ENCODE results near the gene ZNF804A.

ZNF804A gene

DNA sequence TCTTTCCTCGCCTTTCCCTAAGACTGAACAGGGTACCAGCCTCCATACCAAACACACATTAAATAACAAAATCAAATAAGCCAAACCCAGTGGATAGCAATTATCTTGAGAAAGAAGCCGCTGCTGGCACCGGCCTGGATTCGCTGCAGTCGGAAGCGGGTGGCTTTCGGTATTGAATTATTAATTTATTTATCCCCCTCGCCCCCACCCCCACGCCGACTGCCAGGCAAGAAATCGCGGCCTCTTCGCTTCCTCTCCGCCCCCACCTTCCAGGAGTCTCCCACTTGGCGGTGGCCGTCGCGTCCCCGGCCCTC, 370 bp upstream of the ZNF804A start:
- CTCF ChIA-PET, result no interaction called here
- no peak for DNase-seq (ENCODE audit: extremely low spot score)
- TF ChIP-seq NFRKB (IDR thresholded peaks at IDR 0.05) (no peak), ZNF384 (IDR thresholded peaks at IDR 0.05) (no peak)
- POLR2A ChIA-PET, result no interaction called here

DNA sequence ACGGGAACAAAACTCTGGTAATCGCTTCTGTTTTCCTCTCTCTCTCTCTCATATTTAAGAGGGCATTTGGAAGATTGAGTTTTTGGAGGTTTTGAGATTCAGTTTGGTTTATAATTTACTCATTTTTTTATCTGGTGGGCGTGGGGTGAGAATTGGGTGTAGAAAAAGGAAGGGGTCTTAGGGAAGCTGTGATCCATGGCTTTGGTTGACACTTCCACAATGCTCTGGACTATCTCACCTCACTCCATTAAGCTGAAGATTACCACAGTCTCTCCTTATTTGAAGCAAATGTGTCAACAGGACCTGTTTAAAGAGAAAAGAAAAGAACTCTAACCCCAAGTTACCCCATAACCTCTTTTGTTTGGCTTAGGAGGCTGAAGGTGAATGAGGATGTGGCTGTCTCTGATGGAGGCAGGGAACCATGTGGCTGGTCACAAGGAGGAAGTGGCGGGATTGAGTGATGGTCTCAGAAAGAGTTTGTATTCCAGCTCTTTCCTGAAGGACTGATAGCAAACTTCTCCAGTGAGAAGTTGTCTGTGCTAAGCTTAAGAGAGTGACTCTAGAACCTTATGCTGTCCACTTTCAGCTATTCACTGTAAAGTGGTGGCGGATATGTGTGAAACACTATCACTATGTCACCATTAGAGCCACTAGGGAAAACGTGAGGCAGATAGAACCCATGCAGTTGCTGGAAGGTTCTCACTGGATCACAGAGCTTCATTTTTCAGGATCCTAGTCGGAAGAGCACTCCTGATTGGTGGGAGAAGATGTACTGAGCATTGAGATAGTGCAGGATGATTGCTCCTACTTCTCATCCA, 934 bp downstream of the ZNF804A start:
- CTCF ChIA-PET, result no interaction called here
- peak; percentile 12 for DNase-seq (ENCODE audit: extremely low spot score)
- POLR2A ChIA-PET, result no interaction called here
- TF ChIP-seq BHLHE40 (IDR thresholded peaks at IDR 0.05; ENCODE audit: borderline replicate concordance) (no peak), L3MBTL2 (conservative IDR thresholded peaks at IDR 0.05) (peak; percentile 84)

DNA sequence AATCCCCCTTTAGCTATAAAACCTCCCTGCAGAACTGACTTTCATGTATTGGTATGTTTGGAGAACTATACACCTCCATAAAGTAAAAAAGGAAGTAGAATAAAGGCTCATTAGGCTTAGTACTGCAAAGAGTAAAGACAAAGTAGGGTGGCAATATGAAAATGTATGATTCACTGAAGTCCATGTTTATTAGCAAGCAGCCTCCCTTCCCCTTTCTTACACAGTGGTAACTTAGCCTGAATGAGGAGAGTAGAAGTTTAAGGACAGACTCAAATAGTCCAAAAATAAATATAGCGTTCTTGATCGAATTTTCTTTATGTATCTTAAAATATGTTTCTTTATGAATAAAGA, 1.5 kb downstream of the ZNF804A start:
- DNase-seq (ENCODE audit: extremely low spot score), result no peak
- CTCF ChIA-PET, result no interaction called here
- POLR2A ChIA-PET, result no interaction called here
- TF ChIP-seq NFRKB (IDR thresholded peaks at IDR 0.05) (no peak), L3MBTL2 (conservative IDR thresholded peaks at IDR 0.05) (no peak), SP1 (IDR thresholded peaks at IDR 0.05) (no peak), ELF4 (IDR thresholded peaks at IDR 0.05) (no peak), HDGF (IDR thresholded peaks at IDR 0.05; ENCODE audit: borderline replicate concordance) (no peak), SUZ12 (IDR thresholded peaks at IDR 0.05) (no peak), ARNT (IDR thresholded peaks at IDR 0.05) (no peak), FOXM1 (IDR thresholded peaks at IDR 0.05; ENCODE audit: borderline replicate concordance) (no peak), FOXA1 (IDR thresholded peaks at IDR 0.05) (no peak), CTBP1 (IDR thresholded peaks at IDR 0.05; ENCODE audit: borderline replicate concordance) (no peak), TARDBP (IDR thresholded peaks at IDR 0.05) (no peak), ZNF384 (IDR thresholded peaks at IDR 0.05) (no peak)
- TF ChIP-seq, protein P1, sequence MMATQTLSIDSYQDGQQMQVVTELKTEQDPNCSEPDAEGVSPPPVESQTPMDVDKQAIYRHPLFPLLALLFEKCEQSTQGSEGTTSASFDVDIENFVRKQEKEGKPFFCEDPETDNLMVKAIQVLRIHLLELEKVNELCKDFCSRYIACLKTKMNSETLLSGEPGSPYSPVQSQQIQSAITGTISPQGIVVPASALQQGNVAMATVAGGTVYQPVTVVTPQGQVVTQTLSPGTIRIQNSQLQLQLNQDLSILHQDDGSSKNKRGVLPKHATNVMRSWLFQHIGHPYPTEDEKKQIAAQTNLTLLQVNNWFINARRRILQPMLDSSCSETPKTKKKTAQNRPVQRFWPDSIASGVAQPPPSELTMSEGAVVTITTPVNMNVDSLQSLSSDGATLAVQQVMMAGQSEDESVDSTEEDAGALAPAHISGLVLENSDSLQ (IDR thresholded peaks at IDR 0.05), result no peak

DNA sequence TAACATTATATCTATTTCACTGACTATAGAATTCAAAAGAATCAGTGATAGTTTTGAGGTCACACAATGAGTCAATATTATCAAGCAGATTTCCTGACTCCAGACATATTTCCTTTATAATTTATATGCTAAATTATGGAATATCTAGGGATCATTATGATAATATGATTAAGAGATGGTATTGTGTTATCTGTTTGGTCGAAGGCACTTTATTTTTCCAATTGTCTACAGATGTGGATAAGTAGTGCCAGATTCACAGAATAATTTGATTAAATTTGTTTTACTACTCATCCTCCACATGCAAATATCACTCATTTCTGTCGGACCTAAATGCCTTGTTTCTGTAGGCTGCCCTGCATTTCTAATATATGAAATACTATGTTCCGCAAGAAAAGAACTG, 4.4 kb downstream of the ZNF804A start:
- TF ChIP-seq BHLHE40 (IDR thresholded peaks at IDR 0.05; ENCODE audit: borderline replicate concordance) (no peak), NFRKB (IDR thresholded peaks at IDR 0.05) (no peak), FOXM1 (IDR thresholded peaks at IDR 0.05; ENCODE audit: borderline replicate concordance) (no peak), L3MBTL2 (conservative IDR thresholded peaks at IDR 0.05) (no peak), ARNT (IDR thresholded peaks at IDR 0.05) (no peak), ZNF384 (IDR thresholded peaks at IDR 0.05) (no peak), LEF1 (IDR thresholded peaks at IDR 0.05; ENCODE audit: borderline replicate concordance) (no peak), SP1 (IDR thresholded peaks at IDR 0.05) (no peak), FOXK2 (IDR thresholded peaks at IDR 0.05) (no peak), SUZ12 (IDR thresholded peaks at IDR 0.05) (no peak), ELF4 (IDR thresholded peaks at IDR 0.05) (no peak), CTBP1 (IDR thresholded peaks at IDR 0.05; ENCODE audit: borderline replicate concordance) (no peak), TARDBP (IDR thresholded peaks at IDR 0.05) (no peak)
- TF ChIP-seq, protein P1 (IDR thresholded peaks at IDR 0.05), result no peak
- ChIA-PET POLR2A (no interaction called here), CTCF (no interaction called here)
- no peak for DNase-seq (ENCODE audit: extremely low spot score)

DNA sequence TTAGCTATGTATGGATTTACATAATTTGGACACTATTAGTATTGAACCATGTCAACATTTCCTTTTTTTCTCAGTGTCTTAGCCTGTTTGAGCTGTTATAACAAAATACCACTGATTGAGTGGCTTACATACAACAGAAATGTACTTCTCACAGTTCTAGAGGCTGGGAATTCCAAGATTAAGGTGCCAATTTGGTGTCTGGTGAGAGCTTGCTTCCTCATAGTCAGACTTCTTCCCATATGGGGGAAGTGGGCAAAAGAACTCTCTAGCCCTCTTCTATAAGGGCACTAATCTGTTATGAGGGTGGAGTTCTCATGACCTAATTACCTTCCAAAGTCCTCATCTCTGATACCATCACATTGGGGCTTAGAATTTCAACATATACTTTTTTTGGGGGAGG, 12.6 kb downstream of the ZNF804A start:
- TF ChIP-seq NFRKB (IDR thresholded peaks at IDR 0.05) (no peak), LEF1 (IDR thresholded peaks at IDR 0.05; ENCODE audit: borderline replicate concordance) (no peak), ARNT (IDR thresholded peaks at IDR 0.05) (no peak)
- POLR2A ChIA-PET, result no interaction called here
- CTCF ChIA-PET, result interaction anchor here (1.1 kb wide), 1 partner anchor 8 kb away, joined by 3 read pairs; no protein-coding TSS in a partner anchor
- no peak for DNase-seq (ENCODE audit: extremely low spot score)

DNA sequence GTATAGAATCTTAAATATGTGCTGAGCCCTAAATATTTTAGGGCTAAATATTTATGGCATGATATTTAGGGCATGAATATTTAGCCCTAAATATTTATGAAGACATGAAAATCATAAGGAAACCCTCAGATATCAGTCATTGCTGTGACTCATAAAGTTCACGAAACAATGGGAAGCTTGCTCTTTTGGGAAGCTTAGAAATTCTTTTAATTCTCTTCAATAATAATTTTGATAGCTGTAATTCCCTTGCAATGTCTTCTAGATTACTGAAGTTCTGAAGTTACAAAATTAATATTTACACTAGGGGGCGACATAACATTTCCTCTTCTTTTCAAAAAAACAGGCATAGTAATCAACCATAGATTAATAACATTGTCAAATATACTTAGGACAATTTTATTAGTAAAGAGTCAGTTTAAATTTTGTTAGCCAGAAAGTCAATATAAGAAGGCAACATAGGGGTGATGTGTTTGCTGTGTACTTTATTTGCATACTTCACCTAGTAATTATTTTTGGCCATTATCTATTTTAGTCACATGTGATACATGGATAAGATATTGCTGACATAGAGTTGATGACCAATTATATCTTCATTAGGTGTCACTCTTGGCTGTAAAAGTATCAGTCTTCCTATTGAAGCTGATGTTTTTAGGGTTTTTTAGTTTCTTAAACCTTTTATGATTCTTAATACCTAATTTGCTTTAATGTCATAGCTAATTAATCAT, 13.2 kb downstream of the ZNF804A start:
- DNase-seq (ENCODE audit: extremely low spot score), result no peak
- CTCF ChIA-PET, result interaction anchor here (0.6 kb wide), 1 partner anchor 885 kb away, joined by 3 read pairs; no protein-coding TSS in a partner anchor
- POLR2A ChIA-PET, result interaction anchor here (0.7 kb wide), 1 partner anchor 512 kb away, joined by 3 read pairs; no protein-coding TSS in a partner anchor
- TF ChIP-seq FOXK2 (IDR thresholded peaks at IDR 0.05) (no peak), ELF4 (IDR thresholded peaks at IDR 0.05) (no peak), BHLHE40 (IDR thresholded peaks at IDR 0.05; ENCODE audit: borderline replicate concordance) (no peak), ARNT (IDR thresholded peaks at IDR 0.05) (no peak), ZNF384 (IDR thresholded peaks at IDR 0.05) (no peak; the same call in 1 of the 2 replicates), SUZ12 (IDR thresholded peaks at IDR 0.05) (no peak), FOXM1 (IDR thresholded peaks at IDR 0.05; ENCODE audit: borderline replicate concordance) (no peak), HDGF (IDR thresholded peaks at IDR 0.05; ENCODE audit: borderline replicate concordance) (no peak)
- TF ChIP-seq, protein P1 (IDR thresholded peaks at IDR 0.05), result no peak

DNA sequence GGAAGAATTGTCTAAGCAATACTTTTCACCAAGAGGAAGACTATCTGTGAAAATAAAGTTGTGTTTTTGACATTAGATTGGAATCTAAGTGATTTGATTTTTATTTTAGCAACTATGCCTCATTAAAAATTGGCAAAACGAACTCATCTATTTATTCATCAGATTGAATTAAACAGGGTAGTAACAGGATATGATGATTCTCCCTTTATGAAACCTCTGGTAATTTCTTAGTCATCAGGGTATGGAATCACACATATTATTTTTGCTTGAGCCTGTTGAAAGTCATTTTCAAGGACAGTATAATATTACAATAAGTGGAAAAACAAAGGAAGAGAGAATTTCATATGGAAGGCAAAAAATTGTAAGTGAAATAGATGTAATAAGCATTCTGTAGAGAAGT, 22.0 kb downstream of the ZNF804A start:
- TF ChIP-seq SP1 (IDR thresholded peaks at IDR 0.05) (no peak), BHLHE40 (IDR thresholded peaks at IDR 0.05; ENCODE audit: borderline replicate concordance) (no peak), ZNF384 (IDR thresholded peaks at IDR 0.05) (no peak), FOXM1 (IDR thresholded peaks at IDR 0.05; ENCODE audit: borderline replicate concordance) (no peak), ELF4 (IDR thresholded peaks at IDR 0.05) (no peak), NFRKB (IDR thresholded peaks at IDR 0.05) (no peak), FOXA1 (IDR thresholded peaks at IDR 0.05) (no peak), FOXK2 (IDR thresholded peaks at IDR 0.05) (no peak), ARNT (IDR thresholded peaks at IDR 0.05) (no peak)
- TF ChIP-seq, protein P1 (IDR thresholded peaks at IDR 0.05), result no peak
- DNase-seq (ENCODE audit: extremely low spot score), result no peak
- CTCF ChIA-PET, result no interaction called here
- POLR2A ChIA-PET, result no interaction called here

Data from HEK293T (cell line).